Measurements from ENCODE around the gene LRCH3.
A peak's percentile ranks its signal among the peaks of the same experiment; 100 is the strongest.
"Not testable (repeated sequence)": the region's sequence is repeated elsewhere in the genome, so short reads cannot be mapped to it uniquely, and the experiment has no call there.

The LRCH3 gene

DNA sequence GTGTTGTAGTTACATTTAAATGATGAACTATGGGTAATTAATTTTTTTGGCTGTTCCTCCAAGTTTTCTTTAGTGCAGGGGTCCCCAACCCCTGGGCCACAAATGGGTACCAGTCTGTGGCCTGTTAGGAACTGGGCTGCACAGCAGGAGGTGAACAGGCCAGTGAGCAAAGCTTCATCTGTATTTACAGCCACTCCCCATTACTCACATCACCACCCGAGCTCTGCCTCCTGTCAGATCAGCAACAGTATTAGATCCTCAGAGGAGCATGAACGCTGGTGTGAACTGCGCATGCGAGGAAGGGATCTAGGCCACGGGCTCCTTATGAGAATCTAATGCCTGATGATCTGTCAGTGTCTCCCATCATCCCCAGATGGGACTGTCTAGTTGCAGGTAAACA, 83.0 kb downstream of the LRCH3 start:
- DNase-seq (ENCODE audit: insufficient read length, low spot score) (no peak), FAIRE-seq (peak; percentile 43)
- no peak for TF ChIP-seq POLR2A (IDR thresholded peaks at IDR 0.05; ENCODE audit: low read depth, low read length)

DNA sequence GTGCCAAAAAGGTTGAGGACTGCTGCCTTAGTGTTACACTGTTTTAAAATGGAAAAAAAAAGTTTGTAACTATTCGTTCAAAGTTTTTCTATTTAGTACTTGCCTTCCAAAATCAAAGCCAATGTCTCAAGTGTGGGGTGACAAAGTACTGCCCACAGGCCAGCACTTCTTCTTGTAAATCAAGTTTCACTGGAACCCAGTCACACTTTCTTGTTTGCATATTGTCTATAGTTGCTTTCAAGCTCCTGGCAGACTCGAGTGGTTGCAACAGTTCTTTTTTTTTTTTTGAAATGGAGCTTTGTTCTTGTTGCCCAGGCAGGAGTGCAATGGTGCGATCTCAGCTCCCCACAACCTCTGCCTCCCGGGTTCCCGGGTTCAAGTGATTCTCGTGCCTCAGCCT, 83.6 kb downstream of the LRCH3 start:
- FAIRE-seq: peak; percentile 11
- TF ChIP-seq POLR2A (IDR thresholded peaks at IDR 0.05; ENCODE audit: low read depth, low read length): no peak
- DNase-seq (ENCODE audit: insufficient read length, low spot score): no peak

DNA sequence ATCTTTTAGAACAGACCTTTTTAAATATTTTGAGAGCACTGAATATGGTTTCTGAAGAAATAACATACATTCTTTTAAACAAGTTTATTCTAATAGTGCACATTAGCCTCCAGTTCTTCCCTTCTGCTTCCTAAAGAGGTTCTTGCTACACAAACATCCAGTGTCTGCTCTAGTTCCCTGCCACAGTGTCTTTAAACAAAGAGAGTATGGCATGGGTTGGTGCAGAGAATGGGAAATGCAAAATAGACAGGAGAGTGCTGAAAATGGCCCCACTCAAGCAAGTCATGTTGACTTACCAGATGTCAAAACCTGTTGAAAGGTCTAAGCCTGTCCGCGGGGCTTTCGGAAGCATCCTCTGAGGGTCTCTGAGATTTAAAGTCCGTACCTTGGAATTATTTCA, 86.8 kb downstream of the LRCH3 start:
- no peak for TF ChIP-seq POLR2A (IDR thresholded peaks at IDR 0.05; ENCODE audit: low read depth, low read length)
- DNase-seq (ENCODE audit: insufficient read length, low spot score) (no peak), FAIRE-seq (no peak)

DNA sequence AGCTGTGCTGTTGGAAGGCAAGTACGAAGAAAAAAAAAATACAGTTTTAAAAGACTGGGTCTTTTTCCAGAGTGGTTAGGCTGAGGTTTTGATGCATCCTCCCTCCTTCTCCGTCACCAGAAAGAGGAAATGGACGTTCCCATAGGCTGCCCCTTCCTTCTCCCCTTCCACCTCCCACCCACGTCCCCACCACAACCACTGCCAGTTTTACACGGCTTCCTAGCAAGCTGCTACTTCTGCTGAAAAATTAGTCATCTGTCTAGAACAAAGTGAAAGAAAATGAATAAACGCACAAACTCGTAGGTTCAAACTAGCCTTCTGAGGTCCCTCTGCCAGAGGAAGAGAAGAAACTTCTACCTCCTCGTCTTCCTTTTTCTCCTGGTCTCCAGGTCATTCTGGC, 87.4 kb downstream of the LRCH3 start:
- TF ChIP-seq POLR2A (IDR thresholded peaks at IDR 0.05; ENCODE audit: low read depth, low read length): no peak
- DNase-seq (ENCODE audit: insufficient read length, low spot score) (no peak), FAIRE-seq (no peak)

DNA sequence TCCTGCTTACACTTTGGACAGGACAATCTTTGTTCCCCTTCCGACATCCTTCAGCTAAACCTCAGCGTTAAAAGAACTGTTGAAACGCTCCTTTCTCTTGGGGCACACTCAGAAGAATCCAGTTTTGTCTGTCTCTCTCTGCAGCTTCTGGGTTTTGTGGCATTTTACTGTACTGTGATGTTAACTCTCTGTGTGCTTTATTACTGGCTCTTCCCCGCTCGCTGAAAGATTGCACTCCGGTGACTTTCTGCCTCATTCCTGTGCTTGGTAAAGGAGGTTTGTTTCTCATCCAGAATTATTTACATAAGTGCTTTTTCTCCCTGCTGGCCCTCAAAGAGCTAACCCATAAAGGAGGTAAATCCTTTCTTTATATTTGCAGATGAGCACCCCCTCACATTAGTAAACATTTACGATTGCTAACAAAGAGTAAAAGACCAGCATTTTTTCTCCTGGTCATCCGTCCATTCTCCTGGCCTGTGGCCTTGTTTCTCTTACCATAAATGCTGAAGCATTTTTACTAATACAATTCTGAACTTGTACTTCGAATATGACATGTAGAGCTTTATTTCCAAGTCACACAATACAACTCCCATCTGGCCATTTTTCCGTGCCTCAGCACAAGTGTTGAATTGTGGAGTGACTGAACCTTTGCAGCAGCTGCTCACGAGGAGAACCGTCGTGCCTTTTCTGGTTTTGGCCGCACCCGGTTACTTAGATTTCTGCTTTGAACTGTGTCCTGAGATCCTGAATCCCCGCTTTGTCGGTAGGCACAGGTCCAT, 89.6 kb downstream of the LRCH3 start:
- DNase-seq (ENCODE audit: insufficient read length, low spot score) (no peak), FAIRE-seq (peak; percentile 43)
- TF ChIP-seq POLR2A (IDR thresholded peaks at IDR 0.05; ENCODE audit: low read depth, low read length): no peak

DNA sequence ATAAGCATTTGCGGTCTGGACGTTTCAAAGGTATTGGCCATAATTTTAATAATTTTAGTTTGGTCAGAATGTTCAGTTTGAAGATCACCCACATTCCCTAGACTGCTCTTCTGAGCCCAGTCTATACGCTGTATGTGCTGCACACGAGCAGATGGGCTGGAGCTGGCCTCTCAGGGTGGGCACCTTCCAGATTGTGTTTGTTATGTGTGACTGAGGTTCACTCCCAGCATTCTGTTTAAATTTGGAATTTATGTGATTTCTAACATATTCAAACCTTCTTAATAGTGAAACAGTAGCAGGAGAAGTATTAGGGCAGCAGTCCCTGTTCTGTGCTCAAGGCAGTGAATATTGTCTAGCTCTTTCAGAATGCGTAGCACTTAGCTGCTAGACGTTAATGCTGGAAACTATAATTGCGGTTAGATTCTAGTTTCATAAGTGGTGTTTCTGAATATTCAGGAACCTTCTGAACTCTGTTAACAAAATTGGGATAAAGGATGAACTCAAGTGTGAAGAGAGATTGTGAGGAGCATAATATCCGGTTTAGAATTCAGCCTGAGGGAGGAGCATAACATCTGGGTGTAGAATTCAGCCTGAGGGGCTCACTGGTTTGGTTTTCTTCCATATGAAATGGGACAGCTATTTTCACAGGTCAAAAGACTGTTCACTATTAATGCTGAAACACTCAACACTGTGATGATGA, 90.4 kb downstream of the LRCH3 start:
- TF ChIP-seq POLR2A (IDR thresholded peaks at IDR 0.05; ENCODE audit: low read depth, low read length): no peak
- FAIRE-seq: peak; percentile 71
- no peak for DNase-seq (ENCODE audit: insufficient read length, low spot score)

DNA sequence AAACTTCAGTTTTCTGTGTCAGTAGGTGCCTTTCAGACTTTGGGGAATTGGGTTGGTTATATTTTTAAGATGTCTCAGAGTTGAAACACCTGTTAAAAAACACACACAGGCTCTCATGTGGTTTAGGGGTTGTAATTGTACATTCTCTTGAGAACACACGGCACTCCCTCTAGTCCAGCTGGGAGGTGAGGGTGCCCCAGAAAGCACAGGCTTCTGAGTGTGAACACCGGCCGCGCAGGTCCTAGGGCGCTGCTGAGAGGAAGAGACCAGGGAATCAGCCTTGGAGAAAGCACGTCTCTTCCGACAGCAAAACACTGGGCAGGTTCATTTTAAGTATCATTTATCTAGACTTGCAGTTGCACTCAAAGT, 90.9 kb downstream of the LRCH3 start:
- no peak for FAIRE-seq
- no peak for DNase-seq (ENCODE audit: insufficient read length, low spot score)
- no peak for TF ChIP-seq POLR2A (IDR thresholded peaks at IDR 0.05; ENCODE audit: low read depth, low read length)

DNA sequence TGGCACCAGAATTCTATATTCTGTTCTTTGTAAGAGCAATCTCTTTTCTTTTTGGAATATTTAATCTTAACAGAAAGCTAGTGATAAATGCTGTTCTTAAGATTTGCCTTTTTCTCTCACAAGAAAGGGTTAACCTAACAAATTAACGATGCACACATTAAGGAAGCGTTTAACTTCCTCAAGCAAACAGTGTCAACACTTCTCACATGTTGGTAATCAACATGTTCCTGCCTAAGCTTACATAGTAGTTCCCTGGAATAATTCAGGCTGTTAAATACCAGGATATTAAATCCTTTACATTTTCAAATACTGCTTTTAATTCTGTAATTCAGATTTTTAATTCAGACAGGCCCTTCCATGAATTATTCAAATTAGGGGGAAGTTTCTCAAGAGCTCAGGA, 91.5 kb downstream of the LRCH3 start:
- TF ChIP-seq POLR2A (IDR thresholded peaks at IDR 0.05; ENCODE audit: low read depth, low read length): no peak
- DNase-seq (ENCODE audit: insufficient read length, low spot score) (no peak), FAIRE-seq (peak; percentile 52)

DNA sequence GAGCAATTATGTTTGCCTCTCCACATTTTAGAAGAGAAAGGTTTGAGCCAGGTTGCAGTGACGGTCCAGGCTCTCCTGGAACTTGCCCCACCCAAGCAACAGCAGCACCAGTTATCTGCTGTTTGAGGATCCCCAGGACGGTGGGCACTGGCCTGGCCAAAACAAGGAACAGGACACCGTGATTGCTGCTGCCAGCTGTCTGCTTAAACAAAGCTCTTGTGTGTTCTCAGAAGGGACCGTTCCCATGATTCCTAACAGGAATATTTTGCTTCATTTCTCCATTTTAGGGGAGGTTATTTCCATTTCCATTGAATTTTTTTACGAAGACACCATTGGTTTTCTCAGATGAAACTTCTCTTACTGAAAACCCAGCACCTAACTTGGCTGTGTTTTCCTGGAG, 92.5 kb downstream of the LRCH3 start:
- TF ChIP-seq POLR2A (IDR thresholded peaks at IDR 0.05; ENCODE audit: low read depth, low read length): no peak
- DNase-seq (ENCODE audit: insufficient read length, low spot score): no peak
- peak; percentile 27 for FAIRE-seq

DNA sequence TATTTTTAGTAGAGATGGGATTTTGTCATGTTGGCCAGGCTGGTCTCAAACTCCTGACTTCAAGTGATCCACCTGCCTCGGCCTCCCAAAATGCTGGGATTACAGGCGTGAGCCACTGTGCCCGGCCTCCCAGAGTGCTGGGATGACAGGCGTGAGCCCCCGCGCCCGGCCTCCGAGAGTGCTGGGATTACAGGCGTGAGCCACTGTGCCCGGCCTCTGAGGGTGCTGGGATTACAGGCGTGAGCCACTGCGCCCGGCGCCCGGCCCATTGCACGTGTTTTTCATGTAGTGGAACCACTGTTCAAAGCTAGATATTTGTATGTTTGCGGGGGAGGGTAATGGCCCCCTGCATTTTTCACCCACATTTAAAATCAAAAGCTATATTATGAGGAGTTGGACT, 93.3 kb downstream of the LRCH3 start:
- not testable (repeated sequence) for DNase-seq (ENCODE audit: insufficient read length, low spot score); FAIRE-seq

DNA sequence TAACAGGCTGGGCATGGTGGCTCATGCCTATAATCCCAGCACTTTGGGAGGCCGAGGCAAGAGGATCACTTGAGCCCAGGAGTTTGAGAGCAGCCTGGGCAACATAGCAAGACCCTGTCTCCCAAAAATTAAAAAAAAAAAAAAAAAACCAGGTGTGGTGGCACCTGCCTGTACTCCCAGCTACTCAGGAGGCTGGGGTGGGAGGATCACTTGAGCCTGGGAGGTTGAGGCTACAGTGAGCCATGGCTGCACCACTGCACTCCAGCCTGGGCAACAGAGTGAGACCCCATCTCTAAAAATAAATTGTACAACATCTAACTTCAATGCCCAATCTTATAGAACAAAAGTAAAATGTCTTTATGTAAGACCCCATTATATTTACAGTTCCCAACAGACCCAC, 95.0 kb downstream of the LRCH3 start:
- FAIRE-seq; DNase-seq (ENCODE audit: insufficient read length, low spot score): not testable (repeated sequence)

DNA sequence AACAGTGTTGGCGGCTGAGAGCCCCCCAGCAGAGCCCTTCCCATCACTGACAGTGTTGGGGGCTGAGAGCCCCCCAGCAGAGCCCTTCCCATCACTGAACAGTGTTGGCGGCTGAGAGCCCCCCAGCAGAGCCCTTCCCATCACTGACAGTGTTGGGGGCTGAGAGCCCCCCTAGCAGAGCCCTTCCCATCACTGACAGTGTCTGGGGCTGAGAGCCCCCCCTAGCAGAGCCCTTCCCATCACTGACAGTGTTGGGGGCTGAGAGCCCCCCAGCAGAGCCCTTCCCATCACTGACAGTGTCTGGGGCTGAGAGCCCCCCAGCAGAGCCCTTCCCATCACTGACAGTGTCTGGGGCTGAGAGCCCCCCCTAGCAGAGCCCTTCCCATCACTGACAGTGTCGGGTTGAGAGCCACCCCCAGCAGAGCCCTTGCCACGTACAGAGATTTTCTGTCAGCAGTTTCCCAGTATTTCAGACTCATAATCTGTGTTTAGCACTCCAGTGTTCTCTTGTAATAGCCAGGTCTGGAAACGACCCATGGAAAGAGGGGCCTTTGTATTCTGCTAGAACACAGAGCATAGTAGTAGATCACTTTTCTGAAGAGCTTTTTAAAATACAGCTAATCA, 96.5 kb downstream of the LRCH3 start:
- not testable (repeated sequence) for DNase-seq (ENCODE audit: insufficient read length, low spot score)

DNA sequence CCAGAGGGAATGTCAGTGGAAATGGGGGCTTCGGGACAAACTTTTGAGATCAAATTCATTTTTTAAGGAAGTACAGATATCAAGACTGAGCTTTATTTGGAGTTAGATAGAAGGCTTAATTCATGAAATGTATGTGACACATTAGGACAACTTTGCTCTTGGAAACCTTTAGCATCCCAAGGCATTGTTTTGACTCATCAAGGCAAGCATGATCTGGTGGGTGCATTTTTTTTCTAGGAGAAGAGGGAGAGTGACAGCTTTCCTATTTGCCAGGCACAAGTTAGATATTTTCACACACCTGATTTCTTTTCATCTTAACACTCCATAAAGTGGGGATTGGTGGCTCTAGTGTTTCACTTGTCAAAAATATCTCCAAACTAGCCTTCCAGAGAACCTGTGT, 97.5 kb downstream of the LRCH3 start:
- TF ChIP-seq POLR2A (IDR thresholded peaks at IDR 0.05; ENCODE audit: low read depth, low read length): no peak
- FAIRE-seq (peak; percentile 61), DNase-seq (ENCODE audit: insufficient read length, low spot score) (no peak)

More for the DNA sequence above, 96.5 kb downstream of the LRCH3 start:
- not testable (repeated sequence) for FAIRE-seq

DNA sequence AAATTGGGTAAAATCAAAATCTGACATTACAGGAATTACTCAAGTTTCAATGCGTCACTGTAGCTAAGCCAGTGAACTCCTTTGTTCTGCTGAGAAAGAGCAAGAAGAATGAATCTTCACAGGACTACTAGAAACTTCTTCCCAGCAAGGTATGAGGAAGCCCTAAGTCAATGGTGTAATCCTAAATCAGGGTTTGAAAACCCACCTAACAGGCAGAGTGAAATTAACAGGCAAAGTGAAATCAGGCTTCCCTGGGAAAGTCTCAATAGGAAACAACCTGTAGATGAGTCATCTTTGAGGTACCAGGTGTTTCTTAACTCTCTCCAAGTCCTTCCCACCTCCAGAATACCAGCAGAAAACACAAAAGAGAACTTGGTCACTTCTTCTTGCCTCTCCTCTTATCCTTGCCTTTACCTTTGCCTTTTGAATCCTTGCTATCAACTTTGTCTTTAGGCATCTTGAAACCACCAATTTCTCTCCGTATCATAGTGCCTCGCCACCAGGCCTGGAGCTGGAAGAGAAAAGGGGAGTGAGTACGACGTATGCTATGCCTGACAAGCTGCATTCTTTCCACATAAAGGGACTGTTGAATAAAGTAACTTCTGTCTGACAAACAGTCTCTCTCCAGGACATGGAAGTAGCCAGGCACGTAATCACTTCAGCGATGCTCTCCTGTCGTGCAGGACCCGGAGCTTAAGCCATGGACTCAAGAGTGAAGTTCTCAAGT, 98.3 kb downstream of the LRCH3 start:
- no peak for TF ChIP-seq POLR2A (IDR thresholded peaks at IDR 0.05; ENCODE audit: low read depth, low read length)
- FAIRE-seq: peak; percentile 80
- DNase-seq (ENCODE audit: insufficient read length, low spot score): no peak

All from H54 (cell line).